Activated CD4-positive, alpha-beta T cell treated with anti-CD3 and anti-CD28 coated beads, Interleukin-2, amount 10 ng/mL, durations not matched to agents 24 days and 14 days (primary cell): ENCODE results near the gene RDH16. TPM values are rescaled to one million over a fixed set of nuclear protein-coding genes. Genes with fewer than 3 reads are reported as not detected.
"Not testable (repeated sequence)": the region's sequence is repeated elsewhere in the genome, so short reads cannot be mapped to it uniquely, and the experiment has no call there.

Source experiments
- DNase-seq: peaks from one replicate; pipeline ENCODE4 v3.0.0; 2022
- H3K27ac Mint-ChIP-seq: one replicate; pipeline ENCODE4 v1.8.0; 2022; ENCODE audit warnings: mild to moderate bottlenecking, mixed read lengths
- H3K27me3 Mint-ChIP-seq: one replicate; pipeline ENCODE4 v1.8.0; 2022; ENCODE audit warnings: mixed read lengths
- H3K36me3 Mint-ChIP-seq: one replicate; pipeline ENCODE4 v1.8.0; 2022; ENCODE audit warnings: low read depth, mild to moderate bottlenecking, mixed read lengths
- H3K4me1 Mint-ChIP-seq: one replicate; pipeline ENCODE4 v1.8.0; 2021; ENCODE audit warnings: mixed read lengths
- H3K4me3 Mint-ChIP-seq: one replicate; pipeline ENCODE4 v1.8.0; 2022; ENCODE audit warnings: mild to moderate bottlenecking, moderate library complexity, mixed read lengths
- H3K9me3 Mint-ChIP-seq: one replicate; pipeline ENCODE4 v1.8.0; 2021; ENCODE audit warnings: mixed read lengths
- intact Hi-C: fragments of 100-400 bp; cut with micrococcal nuclease; formaldehyde crosslinking; loops from one replicate; pipeline ENCODE4 v1.15.1; 2023
- total RNA-seq: library from RNA; stranded (reverse); gene quantifications from 2 replicates; pipeline ENCODE4 v1.2.3, GENCODE V29; 2022

Gene RDH16
- total RNA-seq, 1 donor from 2014 or later, result 0.42 TPM

DNA sequence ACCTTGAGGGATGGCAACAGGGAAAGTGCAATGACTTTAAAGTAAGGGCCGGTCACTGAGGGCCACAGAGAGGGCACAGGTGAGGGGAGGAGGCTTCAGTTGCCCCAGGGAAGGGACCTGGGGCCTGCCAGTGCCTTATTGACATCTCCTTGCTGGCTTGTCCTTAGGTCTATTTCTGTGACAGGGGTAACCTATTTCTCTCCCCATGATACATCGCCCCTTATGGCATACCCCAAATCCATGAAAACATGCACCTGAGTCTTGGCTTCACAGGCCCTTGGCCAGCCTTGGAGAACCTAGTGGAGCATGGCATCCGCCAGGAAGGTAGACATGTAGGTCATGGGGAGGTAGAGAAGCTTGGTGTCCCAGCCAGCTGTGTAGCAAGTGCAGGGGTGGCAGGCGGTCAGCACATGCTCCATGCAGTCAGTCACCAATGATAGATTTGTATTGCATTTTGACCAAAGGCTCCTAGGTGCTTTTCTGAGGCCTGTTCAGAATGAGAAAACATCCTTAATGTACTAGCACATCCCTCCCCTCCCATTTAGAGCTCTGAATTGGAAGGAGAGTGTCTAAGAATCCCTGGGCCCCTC lies 23.6 kb upstream of the RDH16 start:
- no peak overlapping the region for H3K4me3 Mint-ChIP-seq
- H3K27ac Mint-ChIP-seq, result no peak overlapping the region
- H3K36me3 Mint-ChIP-seq, result no peaks in the 10 kb centered on the region
- no peaks in the 10 kb centered on the region for H3K4me1 Mint-ChIP-seq
- no peak for DNase-seq
- no peaks in the 10 kb centered on the region for H3K27me3 Mint-ChIP-seq
- intact Hi-C loops, result no loop called here
- no peaks in the 10 kb centered on the region for H3K9me3 Mint-ChIP-seq

GRCh38 chr12:56980268-56980667 lies 22.9 kb upstream of the RDH16 start:
- no peak overlapping the region for H3K27ac Mint-ChIP-seq
- no peaks in the 10 kb centered on the region for H3K36me3 Mint-ChIP-seq
- peaks cover under 1% of the 10 kb centered on the region for H3K27me3 Mint-ChIP-seq
- no peak overlapping the region for H3K4me3 Mint-ChIP-seq
- no peaks in the 10 kb centered on the region for H3K9me3 Mint-ChIP-seq
- H3K4me1 Mint-ChIP-seq, result no peaks in the 10 kb centered on the region
- intact Hi-C loops, result no loop called here
- no peak for DNase-seq

- H3K4me3 Mint-ChIP-seq, result no peak overlapping the region
- H3K4me1 Mint-ChIP-seq, result no peaks in the 10 kb centered on the region
- H3K27me3 Mint-ChIP-seq, result peaks cover 2% of the 10 kb centered on the region
- no peaks in the 10 kb centered on the region for H3K9me3 Mint-ChIP-seq
- no peak for DNase-seq
- H3K27ac Mint-ChIP-seq, result no peak overlapping the region
- H3K36me3 Mint-ChIP-seq, result no peaks in the 10 kb centered on the region
- intact Hi-C loops, result no loop called here
These were observed 22.2 kb upstream of the RDH16 start for GRCh38 chr12:56979628-56980027.

- no peaks in the 10 kb centered on the region for H3K36me3 Mint-ChIP-seq
- H3K9me3 Mint-ChIP-seq, result no peaks in the 10 kb centered on the region
- H3K27ac Mint-ChIP-seq, result no peak overlapping the region
- H3K4me3 Mint-ChIP-seq, result no peak overlapping the region
- H3K4me1 Mint-ChIP-seq, result no peaks in the 10 kb centered on the region
- H3K27me3 Mint-ChIP-seq, result peaks cover 2% of the 10 kb centered on the region
- intact Hi-C loops, result no loop called here
- DNase-seq, result peak; percentile 51
These were observed 21.2 kb upstream of the RDH16 start for GRCh38 chr12:56978397-56979138.

DNA sequence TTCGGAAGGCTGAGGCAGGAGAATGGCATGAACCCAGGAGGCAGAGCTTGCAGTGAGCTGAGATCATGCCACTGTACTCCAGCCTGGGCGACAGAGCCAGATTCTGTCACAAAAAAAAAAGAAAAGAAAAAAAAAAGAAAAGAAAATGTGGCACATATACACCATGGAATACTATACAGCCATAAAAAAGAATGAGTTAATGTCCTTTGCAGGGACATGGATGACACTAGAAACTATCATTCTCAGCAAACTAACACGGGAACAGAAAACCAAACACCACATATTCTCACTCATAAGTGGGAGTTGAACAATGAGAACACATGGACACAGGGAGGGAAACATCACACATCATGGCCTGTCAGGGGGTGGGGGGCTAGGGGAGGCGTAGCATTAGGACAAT lies 20.0 kb upstream of the RDH16 start:
- DNase-seq, H3K36me3 Mint-ChIP-seq, H3K4me3 Mint-ChIP-seq, intact Hi-C loops, H3K9me3 Mint-ChIP-seq, H3K4me1 Mint-ChIP-seq, H3K27me3 Mint-ChIP-seq, H3K27ac Mint-ChIP-seq: not testable (repeated sequence)

GRCh38 chr12:56974224-56974623 lies 16.8 kb upstream of the RDH16 start:
- H3K9me3 Mint-ChIP-seq, H3K27ac Mint-ChIP-seq, H3K36me3 Mint-ChIP-seq, DNase-seq, H3K4me1 Mint-ChIP-seq, H3K4me3 Mint-ChIP-seq, intact Hi-C loops: not testable (repeated sequence)
- peaks cover 19% of the 10 kb centered on the region for H3K27me3 Mint-ChIP-seq

- H3K36me3 Mint-ChIP-seq, H3K27ac Mint-ChIP-seq, H3K9me3 Mint-ChIP-seq, intact Hi-C loops, H3K4me3 Mint-ChIP-seq, H3K4me1 Mint-ChIP-seq, DNase-seq: not testable (repeated sequence)
- H3K27me3 Mint-ChIP-seq, result peaks cover 16% of the 10 kb centered on the region
These were observed 11.5 kb upstream of the RDH16 start for GRCh38 chr12:56968910-56969309.

DNA sequence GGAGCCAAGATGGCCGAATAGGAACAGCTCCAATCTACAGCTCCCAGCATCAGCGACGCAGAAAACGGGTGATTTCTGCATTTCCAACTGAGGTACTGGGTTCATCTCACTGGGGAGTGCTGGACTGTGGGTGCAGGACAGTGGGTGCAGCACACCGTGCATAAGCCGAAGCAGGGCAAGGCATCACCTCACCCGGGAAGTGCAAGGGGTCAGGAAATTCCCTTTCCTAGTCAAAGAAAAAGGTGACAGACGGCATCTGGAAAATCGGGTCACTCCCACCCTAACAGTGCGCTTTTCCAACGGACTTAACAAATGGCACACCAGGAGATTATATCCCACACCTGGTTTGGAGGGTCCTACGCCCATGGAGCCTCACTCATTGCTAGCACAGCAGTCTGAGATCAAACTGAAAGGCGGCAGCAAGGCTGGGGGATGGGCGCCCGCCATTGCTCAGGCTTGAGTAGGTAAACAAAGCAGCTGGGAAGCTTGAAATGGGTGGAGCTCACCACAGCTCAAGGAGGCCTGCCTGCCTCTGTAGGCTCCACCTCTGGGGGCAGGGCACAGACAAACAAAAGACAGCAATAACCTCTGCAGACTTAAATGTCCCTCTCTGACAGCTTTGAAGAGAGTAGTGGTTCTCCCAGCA lies 8.7 kb upstream of the RDH16 start:
- H3K4me1 Mint-ChIP-seq, H3K9me3 Mint-ChIP-seq, H3K36me3 Mint-ChIP-seq, intact Hi-C loops, H3K4me3 Mint-ChIP-seq, H3K27ac Mint-ChIP-seq, DNase-seq: not testable (repeated sequence)
- peaks cover 16% of the 10 kb centered on the region for H3K27me3 Mint-ChIP-seq

DNA sequence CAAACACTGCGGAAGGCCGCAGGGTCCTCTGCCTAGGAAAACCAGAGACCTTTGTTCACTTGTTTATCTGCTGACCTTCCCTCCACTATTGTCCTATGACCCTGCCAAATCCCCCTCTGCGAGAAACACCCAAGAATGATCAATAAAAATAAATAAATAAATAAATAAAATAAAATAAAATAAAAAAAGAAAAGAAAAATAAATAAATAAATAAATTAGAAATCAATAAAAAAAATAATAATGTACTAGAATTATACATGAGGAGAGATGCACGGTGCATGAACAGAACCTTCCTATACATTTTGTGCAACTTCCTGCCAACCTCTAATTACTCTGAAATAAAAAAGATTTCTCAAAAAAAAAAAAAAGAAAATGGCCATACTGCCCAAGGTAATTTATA lies 7.7 kb upstream of the RDH16 start:
- intact Hi-C loops, result not testable (repeated sequence)

GRCh38 chr12:56963557-56963956 lies 6.1 kb upstream of the RDH16 start:
- DNase-seq, H3K9me3 Mint-ChIP-seq, H3K4me1 Mint-ChIP-seq, H3K36me3 Mint-ChIP-seq, H3K27ac Mint-ChIP-seq, H3K4me3 Mint-ChIP-seq, intact Hi-C loops: not testable (repeated sequence)
- H3K27me3 Mint-ChIP-seq, result peaks cover 17% of the 10 kb centered on the region

More for the DNA sequence above, 7.7 kb upstream of the RDH16 start:
- not testable (repeated sequence) for H3K4me1 Mint-ChIP-seq, H3K36me3 Mint-ChIP-seq, DNase-seq, H3K4me3 Mint-ChIP-seq, H3K9me3 Mint-ChIP-seq, H3K27ac Mint-ChIP-seq
- peaks cover 16% of the 10 kb centered on the region for H3K27me3 Mint-ChIP-seq

DNA sequence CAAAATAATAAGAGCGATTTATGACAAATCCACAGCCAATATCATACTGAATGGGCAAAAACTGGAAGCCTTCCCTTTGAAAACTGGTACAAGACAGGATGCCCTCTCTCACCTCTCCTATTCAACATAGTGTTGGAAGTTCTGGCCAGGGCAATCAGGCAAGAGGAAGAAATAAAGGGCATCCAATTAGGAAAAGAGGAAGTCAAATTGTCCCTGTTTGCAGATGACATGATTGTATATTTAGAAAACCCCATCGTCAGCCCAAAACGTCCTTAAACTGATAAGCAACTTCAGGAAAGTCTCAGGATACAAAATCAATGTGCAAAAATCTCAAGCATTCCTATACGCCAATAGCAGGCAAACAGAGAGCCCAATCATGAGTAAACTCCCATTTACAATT lies 4.8 kb upstream of the RDH16 start:
- H3K27ac Mint-ChIP-seq, H3K4me1 Mint-ChIP-seq, H3K9me3 Mint-ChIP-seq, H3K4me3 Mint-ChIP-seq, DNase-seq, intact Hi-C loops, H3K36me3 Mint-ChIP-seq: not testable (repeated sequence)
- H3K27me3 Mint-ChIP-seq, result peaks cover 17% of the 10 kb centered on the region

DNA sequence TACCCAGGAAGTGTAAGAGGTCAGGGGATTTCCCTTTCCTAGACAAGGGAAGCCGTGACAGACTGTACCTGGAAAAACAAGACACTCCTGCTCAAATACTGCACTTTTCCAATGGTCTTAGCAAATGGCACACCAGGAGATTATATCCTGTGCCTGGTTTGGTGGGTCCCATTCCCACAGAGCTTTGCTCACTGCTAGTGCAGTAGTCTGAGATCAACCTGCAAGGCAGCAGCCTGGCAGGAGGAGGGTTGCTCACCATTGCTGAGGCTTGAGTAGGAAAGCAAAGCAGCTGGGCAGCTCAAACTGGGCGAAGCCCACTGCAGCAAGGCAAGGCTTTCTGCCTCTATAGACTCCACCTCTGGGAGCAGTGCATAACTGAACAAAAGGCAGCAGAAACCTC lies 1.0 kb upstream of the RDH16 start:
- intact Hi-C loops, result no loop called here
- no peak overlapping the region for H3K27ac Mint-ChIP-seq
- H3K4me3 Mint-ChIP-seq, result no peak overlapping the region
- H3K36me3 Mint-ChIP-seq, result no peaks in the 10 kb centered on the region
- no peak for DNase-seq
- H3K4me1 Mint-ChIP-seq, result no peaks in the 10 kb centered on the region
- H3K9me3 Mint-ChIP-seq, result no peaks in the 10 kb centered on the region
- H3K27me3 Mint-ChIP-seq, result peaks cover 17% of the 10 kb centered on the region

- intact Hi-C loops, result no loop called here
- peaks cover 7% of the 10 kb centered on the region for H3K27me3 Mint-ChIP-seq
- DNase-seq, result no peak
- H3K27ac Mint-ChIP-seq, result no peak overlapping the region
- no peaks in the 10 kb centered on the region for H3K9me3 Mint-ChIP-seq
- H3K4me1 Mint-ChIP-seq, result no peaks in the 10 kb centered on the region
- no peak overlapping the region for H3K4me3 Mint-ChIP-seq
- no peaks in the 10 kb centered on the region for H3K36me3 Mint-ChIP-seq
These were observed 1.7 kb downstream of the RDH16 start for GRCh38 chr12:56955631-56956256.

- DNase-seq, result peak; percentile 39
- intact Hi-C loops, result no loop called here
- Mint-ChIP-seq H3K36me3 (no peaks in the 10 kb centered on the region), H3K4me1 (no peaks in the 10 kb centered on the region), H3K4me3 (no peak overlapping the region), H3K27me3 (peaks cover 4% of the 10 kb centered on the region), H3K27ac (no peak overlapping the region), H3K9me3 (no peaks in the 10 kb centered on the region)
These were observed 2.5 kb downstream of the RDH16 start for GRCh38 chr12:56954958-56955355.
